Ascending aorta (tissue), 2 donors: Measurements from ENCODE around the gene DDR2. TPM values are rescaled to one million over a fixed set of nuclear protein-coding genes. Genes with fewer than 3 reads are reported as not detected.
"Not testable (repeated sequence)": the region's sequence is repeated elsewhere in the genome, so short reads cannot be mapped to it uniquely, and the experiment has no call there.

Experiments used
- DNase-seq, 2 donors: peaks; one replicate each; pipeline ENCODE4 v3.0.0-alpha.2; 2019; ENCODE audit warnings: low spot score in 2 of 2
- H3K27ac ChIP-seq, 2 donors: fragments of 200-600 bp; sonication (generic); one replicate each; pipeline ENCODE4 v1.5.1; 2016 to 2017; ENCODE audit warnings: mild to moderate bottlenecking in 1 of 2
- H3K27me3 ChIP-seq: fragments of 200-600 bp; sonication (generic); one replicate; pipeline ENCODE4 v1.5.1; 2017
- H3K36me3 ChIP-seq, 2 donors: fragments of 200-600 bp; sonication (generic); one replicate each; pipeline ENCODE4 v1.5.1; 2016
- H3K4me1 ChIP-seq, 2 donors: fragments of 200-600 bp; sonication (generic); one replicate each; pipeline ENCODE4 v1.5.1; 2016 to 2017; ENCODE audit warnings: mild to moderate bottlenecking in 1 of 2
- H3K4me3 ChIP-seq, 2 donors: fragments of 200-600 bp; sonication (generic); one replicate each; pipeline ENCODE4 v1.5.1; 2016 to 2017; ENCODE audit warnings: mild to moderate bottlenecking in 1 of 2
- H3K9me3 ChIP-seq, 2 donors: fragments of 200-600 bp; sonication (generic); one replicate each; pipeline ENCODE4 v1.5.1; 2016
- intact Hi-C: fragments of 100-400 bp; cut with DNase I; formaldehyde crosslinking; loops from one replicate; pipeline ENCODE4 v1.15.1; 2023
- total RNA-seq: library from RNA; depleted of rRNA; stranded (reverse); fragments of >200 nt; gene quantifications from one replicate; pipeline ENCODE4 v1.1.0, GENCODE V29; 2016
- TF ChIP-seq, protein P1 (sequence below), 3 experiments: fragments of 200-600 bp in 2 of 3; fragments of 450-650 bp in 1 of 3; sonication (generic) in 2 of 3; IDR thresholded peaks; one replicate each; pipeline ENCODE4 v1.5.1; 2016 to 2019; ENCODE audit warnings: antibody characterized with exemption in 3 of 3, mild to moderate bottlenecking in 1 of 3, moderate library complexity in 1 of 3

Gene DDR2
- total RNA-seq, 1 donor from 2014 or later = 77.9 TPM

DNA sequence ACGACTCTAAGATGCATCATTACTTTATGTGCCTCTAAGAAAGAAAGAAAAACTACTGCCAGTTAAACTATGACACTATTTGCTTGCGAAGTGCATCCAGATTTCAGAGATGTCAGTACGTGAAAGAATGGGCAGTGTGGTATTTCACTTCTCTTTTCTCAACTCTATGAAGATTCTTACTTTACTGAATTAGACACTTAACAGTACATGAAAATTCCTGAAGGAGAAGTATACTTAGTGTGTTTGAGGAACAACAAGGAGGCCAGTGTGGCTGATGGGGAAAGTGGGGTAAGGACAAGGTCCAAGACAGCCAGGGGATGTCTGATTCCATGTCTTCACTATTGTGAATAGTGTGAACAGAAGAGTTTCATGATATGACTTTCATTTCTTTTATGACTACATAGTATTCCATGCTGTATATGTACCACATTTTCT is 104.4 kb downstream of the DDR2 start:
- TF ChIP-seq, protein P1, sequence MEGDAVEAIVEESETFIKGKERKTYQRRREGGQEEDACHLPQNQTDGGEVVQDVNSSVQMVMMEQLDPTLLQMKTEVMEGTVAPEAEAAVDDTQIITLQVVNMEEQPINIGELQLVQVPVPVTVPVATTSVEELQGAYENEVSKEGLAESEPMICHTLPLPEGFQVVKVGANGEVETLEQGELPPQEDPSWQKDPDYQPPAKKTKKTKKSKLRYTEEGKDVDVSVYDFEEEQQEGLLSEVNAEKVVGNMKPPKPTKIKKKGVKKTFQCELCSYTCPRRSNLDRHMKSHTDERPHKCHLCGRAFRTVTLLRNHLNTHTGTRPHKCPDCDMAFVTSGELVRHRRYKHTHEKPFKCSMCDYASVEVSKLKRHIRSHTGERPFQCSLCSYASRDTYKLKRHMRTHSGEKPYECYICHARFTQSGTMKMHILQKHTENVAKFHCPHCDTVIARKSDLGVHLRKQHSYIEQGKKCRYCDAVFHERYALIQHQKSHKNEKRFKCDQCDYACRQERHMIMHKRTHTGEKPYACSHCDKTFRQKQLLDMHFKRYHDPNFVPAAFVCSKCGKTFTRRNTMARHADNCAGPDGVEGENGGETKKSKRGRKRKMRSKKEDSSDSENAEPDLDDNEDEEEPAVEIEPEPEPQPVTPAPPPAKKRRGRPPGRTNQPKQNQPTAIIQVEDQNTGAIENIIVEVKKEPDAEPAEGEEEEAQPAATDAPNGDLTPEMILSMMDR (IDR thresholded peaks at IDR 0.05) = no peak
- Histone ChIP-seq H3K36me3 (no peaks in the 10 kb centered on the region), H3K4me3 (no peak overlapping the region), H3K27ac (no peak overlapping the region), H3K27me3 (no peaks in the 10 kb centered on the region), H3K9me3 (no peaks in the 10 kb centered on the region), H3K4me1 (peaks cover 8 to 15% of the 10 kb centered on the region in 2 donors)
- intact Hi-C loops = no loop called here
- DNase-seq = no peak

DNA sequence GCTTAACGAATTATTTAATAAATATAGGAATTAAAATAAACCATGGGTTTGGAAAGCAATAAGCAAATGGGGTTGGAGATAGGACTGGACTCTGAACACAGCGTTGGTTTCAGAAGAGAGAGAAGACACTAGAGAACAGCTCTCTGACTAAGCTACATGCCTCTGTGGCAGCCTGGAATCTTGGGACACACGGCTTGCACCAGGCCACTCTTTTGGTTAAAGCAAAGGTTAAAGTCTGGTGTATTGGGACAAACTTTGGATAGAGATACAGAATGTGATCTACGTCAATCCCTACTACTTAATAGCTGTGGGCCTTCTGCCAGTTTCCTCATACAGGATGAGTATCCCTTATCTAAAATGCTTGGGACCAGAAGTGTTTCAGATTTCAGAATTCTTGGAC is 108.5 kb downstream of the DDR2 start:
- TF ChIP-seq, protein P1 (IDR thresholded peaks at IDR 0.05) = no peak
- intact Hi-C loops = no loop called here
- Histone ChIP-seq H3K4me3 (no peak overlapping the region), H3K27ac (no peak overlapping the region), H3K9me3 (no peaks in the 10 kb centered on the region), H3K36me3 (no peaks in the 10 kb centered on the region), H3K27me3 (no peaks in the 10 kb centered on the region), H3K4me1 (peaks cover 0 to 2% of the 10 kb centered on the region in 2 donors)
- DNase-seq = no peak

DNA sequence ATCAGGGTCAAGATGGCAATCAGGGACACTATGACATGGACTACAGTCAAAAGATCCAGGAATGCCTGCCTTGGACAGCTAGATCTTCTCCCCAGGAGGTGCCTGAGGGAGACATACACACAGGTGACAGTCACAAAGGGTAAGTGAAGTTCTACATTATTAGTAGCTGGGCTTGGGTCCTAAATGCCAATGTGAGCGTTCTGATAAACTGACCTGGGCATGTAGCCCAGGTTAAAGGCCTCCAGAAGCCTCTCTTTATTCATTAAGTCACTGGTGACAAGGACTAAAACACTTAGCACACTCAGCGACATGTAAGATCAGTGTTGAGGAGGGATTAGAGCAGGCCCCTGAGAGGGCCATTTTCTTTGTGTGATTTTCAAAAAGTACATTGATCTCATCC is 109.3 kb downstream of the DDR2 start:
- no peaks in the 10 kb centered on the region for H3K9me3 ChIP-seq
- H3K27me3 ChIP-seq = no peaks in the 10 kb centered on the region
- intact Hi-C loops = no loop called here
- H3K4me1 ChIP-seq = no peaks in the 10 kb centered on the region
- TF ChIP-seq, protein P1 (IDR thresholded peaks at IDR 0.05) = no peak
- peaks cover 3 to 7% of the 10 kb centered on the region in 2 donors for H3K36me3 ChIP-seq
- H3K4me3 ChIP-seq = no peak overlapping the region
- no peak overlapping the region for H3K27ac ChIP-seq
- no peak for DNase-seq

DNA sequence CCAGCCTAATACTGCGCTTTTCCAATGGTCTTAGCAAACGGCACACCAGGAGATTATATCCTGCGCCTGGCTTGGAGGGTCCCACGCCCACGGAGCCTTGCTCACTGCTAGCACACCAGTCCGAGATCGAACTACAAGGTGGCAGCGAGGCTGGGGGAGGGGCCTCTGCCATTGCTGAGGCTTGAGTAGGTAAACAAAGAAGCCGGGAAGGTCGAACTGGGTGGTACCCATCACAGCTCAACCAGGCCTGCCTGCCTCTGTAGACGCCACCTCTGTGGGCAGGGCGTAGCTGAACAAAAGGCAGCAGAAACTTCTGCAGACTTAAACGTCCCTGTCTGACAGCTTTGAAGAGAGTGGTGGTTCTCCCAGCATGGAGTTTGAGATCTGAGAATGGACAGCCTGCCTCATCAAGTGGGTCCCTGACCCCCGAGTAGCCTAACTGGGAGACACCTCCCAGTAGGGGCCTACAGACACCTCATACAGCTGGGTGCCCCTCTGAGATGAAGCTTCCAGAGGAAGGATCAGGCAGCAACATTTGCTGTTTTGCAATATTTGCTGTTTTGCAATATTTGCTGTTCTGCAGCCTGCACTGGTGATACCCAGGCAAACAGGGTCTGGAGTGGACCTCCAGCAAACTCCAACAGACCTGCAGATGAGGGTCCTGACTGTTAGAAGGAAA is 114.1 kb downstream of the DDR2 start:
- intact Hi-C loops, H3K4me3 ChIP-seq, H3K27ac ChIP-seq, H3K9me3 ChIP-seq, H3K27me3 ChIP-seq, H3K4me1 ChIP-seq, H3K36me3 ChIP-seq, DNase-seq: not testable (repeated sequence)

DNA sequence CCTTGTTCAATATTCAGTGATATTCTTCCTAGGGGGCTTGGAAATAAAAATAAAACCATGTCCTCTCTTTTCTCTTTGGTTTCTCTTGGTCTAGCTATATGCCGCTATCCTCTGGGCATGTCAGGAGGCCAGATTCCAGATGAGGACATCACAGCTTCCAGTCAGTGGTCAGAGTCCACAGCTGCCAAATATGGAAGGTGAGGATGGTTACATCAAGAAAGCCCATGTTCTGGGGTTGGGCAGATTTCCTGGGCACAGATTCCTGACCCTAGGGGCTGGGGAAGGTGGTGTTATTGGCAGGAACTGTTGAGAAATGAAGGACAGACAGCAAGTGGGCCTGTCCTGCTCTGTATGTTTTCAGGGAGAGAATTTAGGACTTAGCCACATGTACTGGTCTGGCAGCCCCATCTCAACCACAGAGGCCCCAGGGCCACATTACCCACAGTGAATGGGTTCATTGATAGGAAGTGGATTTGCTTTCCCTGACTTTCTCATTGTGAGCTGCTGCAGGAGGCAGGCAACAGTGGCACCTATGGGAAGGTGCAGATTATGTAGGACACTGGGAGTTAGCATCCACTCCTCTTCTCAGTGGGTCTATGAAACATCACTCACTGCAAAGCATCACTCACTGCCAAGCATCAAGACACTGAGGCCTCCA is 120.9 kb downstream of the DDR2 start:
- intact Hi-C loops = no loop called here
- TF ChIP-seq, protein P1 (IDR thresholded peaks at IDR 0.05) = no peak

DNA sequence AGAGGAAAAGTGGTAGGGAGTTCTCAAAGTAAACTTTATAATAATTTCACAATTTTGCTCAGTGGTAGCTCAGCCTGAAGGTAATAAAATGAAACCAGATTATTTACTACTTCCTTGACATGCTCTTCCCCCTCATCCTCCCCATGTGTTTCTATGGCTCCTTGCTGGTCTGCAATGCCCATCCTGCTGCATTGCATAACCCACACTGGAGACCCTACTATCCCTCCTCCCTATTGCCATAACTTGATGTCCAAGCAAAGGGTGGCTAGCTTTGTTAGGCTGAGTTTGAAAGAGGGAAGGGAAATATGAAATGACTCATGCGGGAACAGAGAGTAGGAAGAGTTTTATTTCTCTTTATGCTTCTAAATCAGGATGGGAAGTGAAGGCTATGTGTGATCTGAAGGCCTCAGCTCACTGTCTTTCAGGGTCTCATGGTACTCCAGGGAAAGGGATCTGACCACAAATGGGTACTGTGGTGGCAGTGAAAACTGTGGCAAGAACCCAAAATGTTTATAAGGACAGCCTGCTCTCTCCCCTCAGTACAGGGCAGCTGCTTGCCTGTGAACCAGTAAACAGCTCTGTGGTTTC is 121.8 kb downstream of the DDR2 start:
- no peak for DNase-seq
- Histone ChIP-seq H3K27me3 (no peaks in the 10 kb centered on the region), H3K36me3 (peaks cover 9 to 24% of the 10 kb centered on the region in 2 donors), H3K27ac (peak overlapping the region in 1 of 2 donors; percentile 2), H3K4me3 (no peak overlapping the region), H3K4me1 (no peaks in the 10 kb centered on the region), H3K9me3 (no peaks in the 10 kb centered on the region)
- intact Hi-C loops = no loop called here
- TF ChIP-seq, protein P1 (IDR thresholded peaks at IDR 0.05) = no peak

More for the DNA sequence above, 120.9 kb downstream of the DDR2 start:
- no peaks in the 10 kb centered on the region for H3K9me3 ChIP-seq
- no peak for DNase-seq
- H3K27me3 ChIP-seq = no peaks in the 10 kb centered on the region
- peaks cover 9 to 24% of the 10 kb centered on the region in 2 donors for H3K36me3 ChIP-seq
- H3K4me1 ChIP-seq = no peaks in the 10 kb centered on the region
- no peak overlapping the region for H3K4me3 ChIP-seq
- peak overlapping the region in 1 of 2 donors; percentile 2 for H3K27ac ChIP-seq
